ENCODE data around the gene PTPN13.

DNA sequence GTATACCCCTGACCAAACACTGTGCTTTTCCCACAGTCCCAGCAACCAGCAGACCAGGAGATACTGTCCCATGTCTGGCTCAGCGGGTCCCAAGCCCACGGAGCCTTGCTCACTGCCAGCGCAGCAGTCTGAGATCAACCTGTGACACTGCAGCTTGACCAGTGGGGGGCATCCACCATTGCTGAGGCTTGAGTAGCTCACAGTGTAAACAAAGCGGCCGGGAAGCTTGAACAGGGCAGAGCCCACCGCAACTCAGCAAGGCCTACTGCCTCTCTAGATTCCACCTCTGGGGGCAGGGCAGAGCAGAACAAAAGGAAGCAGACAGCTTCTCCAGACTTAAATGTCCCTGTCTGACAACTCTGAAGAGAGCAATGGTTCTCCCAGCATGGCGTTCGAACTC lies 197.0 kb downstream of the PTPN13 start:
- TF ChIP-seq CTCF (IDR thresholded peaks at IDR 0.05; ENCODE audit: borderline replicate concordance, extremely low read depth, low read length, poor library complexity, severe bottlenecking) (no peak), EZH2 (IDR thresholded peaks at IDR 0.05; ENCODE audit: borderline replicate concordance, low read depth, low read length, severe bottlenecking) (no peak)
